IPS-11a (cell line): ENCODE data around the gene CSNK1G1.
"Not testable (repeated sequence)": the region's sequence is repeated elsewhere in the genome, so short reads cannot be mapped to it uniquely, and the experiment has no call there.

Source experiments
- H3K4me3 ChIP-seq: one replicate; pipeline ENCODE4 v1.5.1; 2013; ENCODE audit warnings: low read depth, low read length, control low read depth

The CSNK1G1 gene

DNA sequence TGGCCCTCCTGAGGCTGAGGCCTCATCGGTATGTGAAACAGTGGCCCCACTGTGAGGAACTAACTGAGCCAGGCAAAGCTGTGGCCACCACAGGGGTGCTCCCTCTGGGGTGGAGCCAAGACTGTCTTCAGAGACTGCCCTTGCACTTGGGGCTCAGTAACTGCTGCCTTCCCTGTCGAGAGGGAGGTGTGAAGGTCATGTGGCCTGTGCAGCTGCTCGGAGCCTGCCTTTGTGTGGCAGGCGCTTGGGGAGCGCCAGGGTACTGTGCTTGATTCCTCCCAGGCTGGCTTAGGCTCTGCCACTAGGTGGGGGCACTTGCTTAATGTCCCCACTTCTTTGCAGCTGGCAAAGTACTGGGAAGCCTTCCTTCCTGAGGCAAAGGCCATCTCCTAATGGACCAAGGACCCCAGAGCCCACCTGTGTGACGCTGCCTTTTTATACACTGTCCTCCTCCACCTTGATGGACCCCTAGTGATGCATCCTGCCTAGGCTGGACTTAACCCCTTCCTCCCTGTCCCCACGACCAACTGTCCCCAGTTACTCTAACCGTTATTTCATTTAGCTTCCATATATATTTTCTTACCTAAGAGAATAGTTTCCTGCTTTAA is 218.6 kb downstream of the CSNK1G1 start:
- no peak overlapping the region for H3K4me3 ChIP-seq

DNA sequence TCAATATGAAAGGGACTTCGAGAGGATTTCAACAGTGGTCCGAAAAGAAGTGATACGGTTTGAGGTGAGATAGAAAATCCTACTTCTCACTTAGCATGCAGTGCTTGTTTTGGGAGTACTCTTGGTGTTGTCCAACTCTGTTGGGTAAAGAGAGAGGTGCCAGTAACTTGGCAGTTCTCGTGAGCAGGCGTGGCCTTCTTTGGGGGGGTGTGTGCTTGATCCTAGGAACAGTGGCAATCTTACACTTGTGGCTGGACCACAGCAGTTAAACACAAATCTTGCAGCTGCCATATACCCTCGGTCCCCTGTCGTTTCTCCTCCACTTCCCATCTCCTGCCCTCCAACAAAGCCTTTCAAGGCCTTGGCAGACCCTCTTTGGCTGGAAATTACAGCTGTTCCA is 219.6 kb downstream of the CSNK1G1 start:
- no peak overlapping the region for H3K4me3 ChIP-seq

DNA sequence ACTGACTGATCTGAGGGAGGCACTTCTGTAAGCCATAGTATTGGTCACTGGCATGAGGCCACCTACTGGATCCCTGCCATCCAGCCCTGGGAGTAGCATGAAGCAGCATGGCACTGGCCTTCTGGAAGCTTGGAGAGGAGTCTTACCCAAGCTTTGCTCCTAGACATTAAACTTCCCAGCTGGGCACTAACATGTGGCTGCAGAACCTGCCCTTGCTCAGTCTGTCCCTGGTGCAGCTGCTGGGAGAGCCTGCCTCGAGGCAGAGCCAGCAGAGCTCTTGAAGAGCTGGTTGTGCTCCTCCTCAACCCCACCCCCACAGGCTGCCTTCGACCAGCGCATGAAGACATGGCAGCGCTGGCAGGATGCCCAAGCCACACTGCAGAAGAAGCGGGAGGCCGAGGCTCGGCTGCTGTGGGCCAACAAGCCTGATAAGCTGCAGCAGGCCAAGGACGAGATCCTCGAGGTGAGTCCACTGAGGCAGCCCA is 221.6 kb downstream of the CSNK1G1 start:
- no peak overlapping the region for H3K4me3 ChIP-seq

DNA sequence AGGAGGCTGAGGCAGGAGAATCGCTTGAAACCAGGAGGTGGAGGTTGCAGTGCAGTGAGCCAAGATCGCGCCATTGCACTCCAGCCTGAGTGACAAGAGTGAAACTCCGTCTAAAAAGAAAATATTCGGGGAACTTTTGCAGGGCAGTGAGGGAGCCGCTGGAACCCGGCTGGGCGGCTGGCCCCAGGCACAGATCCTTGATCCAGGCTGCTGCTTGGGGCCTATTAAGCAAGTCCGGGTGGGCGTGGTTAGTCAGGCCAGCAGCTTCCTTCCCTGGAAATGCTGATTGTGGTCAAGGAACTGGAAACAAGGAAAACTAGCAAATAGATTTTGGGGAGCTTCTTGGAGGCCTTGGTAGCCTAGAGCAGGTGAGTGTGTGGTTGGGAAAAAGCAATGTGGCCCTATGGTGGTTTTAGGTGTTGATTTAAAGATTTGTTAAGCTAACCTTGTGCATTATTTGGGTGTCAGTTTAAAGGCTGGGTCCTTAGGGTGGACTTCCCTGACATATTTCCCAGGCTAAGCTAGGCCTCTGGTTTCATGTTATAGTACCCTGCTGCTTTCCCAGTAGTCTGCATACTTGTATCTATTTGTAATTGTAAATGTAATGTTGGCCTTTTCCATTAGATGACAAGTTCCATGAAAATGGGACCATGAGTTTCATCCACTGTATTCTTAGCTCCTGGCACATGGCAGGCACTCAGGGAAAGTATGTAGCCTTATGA is 222.2 kb downstream of the CSNK1G1 start:
- H3K4me3 ChIP-seq, result no peak overlapping the region

DNA sequence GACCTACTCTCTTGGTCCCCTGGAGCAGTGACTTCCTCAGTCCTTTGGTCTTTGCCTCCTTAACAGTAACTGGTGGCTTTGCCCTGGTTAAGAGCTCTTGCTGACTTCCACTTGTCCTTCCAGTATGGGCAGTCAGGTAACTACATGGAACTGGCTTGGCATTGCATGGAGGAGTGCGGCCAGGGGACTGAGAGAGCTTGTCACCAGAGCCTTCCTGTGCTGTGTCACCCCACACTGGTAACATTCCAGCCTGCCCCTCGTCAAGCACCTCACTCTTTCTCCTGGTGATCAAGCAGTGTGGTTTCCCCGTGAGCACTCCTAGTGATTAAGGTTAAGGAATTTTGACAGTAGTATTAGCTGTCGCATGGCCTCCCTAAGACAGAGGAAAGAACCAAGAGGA is 223.8 kb downstream of the CSNK1G1 start:
- no peak overlapping the region for H3K4me3 ChIP-seq

DNA sequence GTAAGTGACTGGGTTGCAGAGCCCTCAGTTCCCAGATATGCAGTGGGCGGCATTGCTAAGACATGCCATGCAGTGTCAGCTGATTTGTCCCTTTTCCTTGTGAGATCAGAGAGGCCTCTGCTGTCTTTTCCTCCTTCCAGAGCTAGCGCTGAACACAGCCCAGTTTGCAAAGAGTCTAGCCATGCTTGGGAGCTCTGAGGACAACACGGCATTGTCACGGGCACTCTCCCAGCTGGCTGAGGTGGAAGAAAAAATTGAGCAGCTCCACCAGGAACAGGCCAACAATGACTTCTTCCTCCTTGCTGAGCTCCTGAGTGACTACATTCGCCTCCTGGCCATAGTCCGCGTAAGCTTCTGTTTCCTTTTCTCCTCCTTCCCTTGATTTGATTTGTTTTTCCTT is 224.4 kb downstream of the CSNK1G1 start:
- no peak overlapping the region for H3K4me3 ChIP-seq

DNA sequence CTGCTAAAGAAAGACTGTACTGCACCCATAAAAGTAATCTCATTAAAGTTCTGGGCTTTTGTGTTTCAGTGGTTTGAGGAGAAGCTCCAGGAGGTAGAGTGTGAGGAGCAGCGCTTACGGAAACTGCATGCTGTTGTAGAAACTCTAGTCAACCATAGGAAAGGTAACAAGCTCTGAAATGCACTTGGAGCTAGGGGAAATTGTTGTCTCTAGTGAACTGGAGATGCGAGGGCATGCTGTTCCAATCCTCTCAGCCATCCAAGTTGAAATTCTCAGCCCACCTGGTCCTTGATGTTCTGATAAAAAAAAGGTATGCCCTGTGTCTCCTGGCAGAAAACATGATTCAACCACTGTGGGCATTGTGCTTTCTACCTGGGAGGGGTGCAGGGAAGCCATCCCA is 225.8 kb downstream of the CSNK1G1 start:
- H3K4me3 ChIP-seq, result no peak overlapping the region

DNA sequence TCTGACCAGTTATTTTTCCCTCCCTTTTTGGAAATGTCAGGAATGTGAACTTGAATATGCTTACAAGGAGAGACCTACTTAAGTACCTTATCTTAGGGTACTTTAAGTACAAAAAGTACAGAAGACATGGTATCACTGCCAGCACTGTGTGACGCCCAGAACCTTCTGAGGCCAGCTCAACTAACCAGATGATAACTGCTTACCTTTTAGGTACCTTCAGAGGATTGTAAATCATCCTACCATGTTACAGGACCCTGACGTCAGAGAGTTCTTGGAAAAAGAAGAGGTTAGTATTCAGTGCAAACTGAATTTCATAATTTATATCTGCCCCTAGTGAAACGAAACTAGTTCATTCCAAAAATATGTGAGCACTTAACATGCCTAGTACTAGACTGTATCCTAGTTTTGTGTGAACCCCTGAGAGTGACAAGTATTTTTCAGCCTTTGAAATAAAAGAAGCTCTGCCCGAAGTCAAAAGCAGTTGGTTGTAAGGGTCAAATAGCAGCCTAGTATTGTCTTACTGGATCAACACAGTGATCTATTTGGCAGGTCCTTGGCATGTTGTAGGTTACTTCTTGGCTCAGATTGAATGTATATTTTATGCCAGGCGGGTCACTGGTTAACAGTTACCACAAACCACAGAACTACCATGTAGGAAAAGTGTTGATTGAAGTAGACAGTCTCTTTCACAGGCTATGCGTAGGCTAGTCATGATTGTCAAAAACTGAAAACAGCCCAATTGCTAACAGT is 228.3 kb downstream of the CSNK1G1 start:
- H3K4me3 ChIP-seq, result no peak overlapping the region

DNA sequence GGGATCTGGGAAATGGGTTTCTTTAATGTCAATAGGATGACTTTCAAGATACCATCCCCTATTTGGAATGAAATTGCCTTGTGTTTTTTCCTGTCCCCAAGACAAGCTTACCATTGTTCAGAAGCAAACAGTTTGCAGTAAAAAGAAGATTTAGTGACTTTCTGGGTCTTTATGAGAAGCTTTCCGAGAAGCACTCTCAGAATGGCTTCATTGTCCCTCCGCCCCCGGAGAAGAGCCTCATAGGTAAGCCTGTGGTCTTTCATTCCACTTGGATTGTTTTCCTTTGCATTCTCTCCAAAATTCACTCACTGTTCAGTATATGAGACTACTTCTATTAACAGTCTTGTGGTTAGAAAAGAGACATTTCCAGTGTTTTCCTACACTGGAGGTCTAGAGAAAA is 230.0 kb downstream of the CSNK1G1 start:
- no peak overlapping the region for H3K4me3 ChIP-seq

DNA sequence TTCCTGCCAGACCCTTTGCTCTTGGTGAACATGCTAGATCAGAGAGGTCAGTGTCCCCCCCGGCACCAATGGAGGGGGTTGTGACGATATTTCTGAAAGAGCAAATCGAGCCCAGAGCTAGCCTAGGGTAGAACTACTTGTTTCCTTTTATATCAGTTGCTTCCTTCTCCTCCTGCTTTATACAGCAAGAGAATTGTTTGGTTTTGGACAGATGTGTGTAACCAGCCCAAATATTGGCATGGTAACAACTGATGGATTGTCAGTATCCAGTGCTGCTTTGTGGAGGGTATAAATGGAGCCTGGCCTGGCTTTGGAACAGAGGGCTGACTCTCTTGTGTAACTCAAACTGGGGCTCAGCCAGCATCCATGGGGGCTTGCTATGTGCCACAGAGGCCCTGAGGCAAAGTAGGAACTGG is 233.0 kb downstream of the CSNK1G1 start:
- H3K4me3 ChIP-seq, result no peak overlapping the region

DNA sequence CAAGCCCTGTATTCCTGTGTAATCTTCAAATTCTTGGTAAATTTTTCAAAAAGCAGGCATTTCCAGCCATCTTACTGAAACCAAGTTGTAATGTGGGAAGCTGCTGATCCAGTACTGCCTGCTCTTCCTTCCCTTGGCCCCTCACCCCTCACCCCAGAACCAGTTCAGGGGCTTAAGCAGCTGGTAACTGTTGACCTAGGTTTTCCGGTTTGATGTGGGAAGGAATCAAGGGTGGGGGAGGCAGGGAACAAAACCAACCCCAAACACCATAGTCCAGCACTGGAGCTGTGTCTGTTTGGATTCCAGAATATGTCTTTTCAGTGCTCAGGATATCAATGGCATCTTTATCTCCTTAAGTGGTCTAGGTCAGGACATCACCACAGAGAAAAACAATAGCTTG is 233.5 kb downstream of the CSNK1G1 start:
- no peak overlapping the region for H3K4me3 ChIP-seq

DNA sequence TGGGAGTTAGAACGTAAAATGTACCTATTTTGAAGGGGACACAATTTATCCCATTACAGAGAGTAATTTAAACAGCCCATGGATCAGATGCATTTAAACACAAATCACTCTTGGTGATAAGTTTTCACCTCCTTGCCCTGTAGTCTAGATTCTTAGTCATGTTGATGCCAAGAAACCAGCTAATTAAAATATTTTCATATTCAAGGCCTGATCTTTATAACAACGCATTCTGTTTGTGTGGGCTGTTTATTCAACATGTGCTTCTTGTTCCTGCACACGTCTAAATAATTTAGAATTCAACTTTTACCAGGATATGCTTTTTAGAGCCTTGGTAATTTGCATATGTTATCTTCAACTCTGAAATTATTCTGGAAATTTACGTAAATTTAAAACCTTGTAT is 234.4 kb downstream of the CSNK1G1 start:
- no peak overlapping the region for H3K4me3 ChIP-seq

DNA sequence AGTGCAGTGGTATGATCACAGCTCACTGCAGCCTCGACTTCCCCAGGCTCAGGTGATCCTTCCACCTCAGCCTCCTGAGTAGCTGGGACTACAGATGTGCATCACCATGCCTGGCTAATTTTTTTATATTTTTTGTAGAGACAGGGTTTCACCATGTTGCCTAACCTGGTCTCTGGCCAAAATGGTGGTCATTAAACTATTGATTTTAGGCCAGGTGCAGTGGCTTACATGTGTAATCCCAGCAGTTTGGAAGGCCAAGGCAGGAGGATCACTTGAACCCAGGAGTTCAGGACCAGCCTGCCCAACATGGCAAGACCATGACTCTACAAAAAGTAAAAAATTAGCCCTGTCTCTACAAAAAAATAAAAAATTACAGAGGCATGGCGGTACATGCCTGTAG is 235.7 kb downstream of the CSNK1G1 start:
- H3K4me3 ChIP-seq, result not testable (repeated sequence)

DNA sequence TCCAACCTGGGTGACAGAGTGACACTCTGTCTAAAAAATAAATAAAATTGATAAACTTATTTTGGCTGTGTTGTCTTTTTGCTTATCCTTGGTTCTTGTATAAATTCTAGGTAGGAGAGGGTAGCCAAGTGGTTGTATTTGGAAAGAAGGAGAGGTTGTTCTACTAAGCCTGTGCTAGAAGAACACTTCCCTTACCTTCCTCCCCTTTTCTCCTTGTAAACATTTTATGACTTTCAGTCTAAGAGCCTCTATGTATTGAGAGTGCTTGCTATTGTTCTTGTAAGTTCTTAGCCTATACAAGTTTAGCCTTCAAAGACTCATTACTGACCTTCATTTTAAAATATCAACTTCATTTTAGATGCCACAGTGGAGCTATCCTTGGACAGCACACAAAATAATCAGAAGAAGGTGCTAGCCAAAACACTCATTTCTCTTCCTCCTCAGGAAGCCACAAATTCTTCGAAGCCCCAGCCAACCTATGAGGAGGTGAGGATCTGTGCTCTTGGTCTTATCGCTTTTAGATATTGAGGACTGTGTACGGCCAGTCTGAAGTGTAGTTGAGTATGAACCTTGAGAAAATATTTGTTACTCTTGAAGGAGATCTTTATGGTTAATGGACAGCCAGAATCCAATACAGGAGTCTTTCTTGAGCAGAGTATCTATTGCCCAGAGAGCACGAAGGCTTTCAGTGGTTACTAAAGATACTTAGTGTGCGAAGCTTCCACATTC is 238.1 kb downstream of the CSNK1G1 start:
- H3K4me3 ChIP-seq, result no peak overlapping the region
